K562 (cell line): ENCODE results near the gene BMP8B.

Source experiments
- CBX5 ChIP-seq: IDR thresholded peaks from 2 replicates; pipeline ENCODE4 v1.6.1; 2014; ENCODE audit warnings: low read depth, borderline replicate concordance
- MAFF ChIP-seq: IDR thresholded peaks from 2 replicates; pipeline ENCODE4 v1.6.1; 2012; ENCODE audit warnings: low read length, improper control_type of control experiment

DNA sequence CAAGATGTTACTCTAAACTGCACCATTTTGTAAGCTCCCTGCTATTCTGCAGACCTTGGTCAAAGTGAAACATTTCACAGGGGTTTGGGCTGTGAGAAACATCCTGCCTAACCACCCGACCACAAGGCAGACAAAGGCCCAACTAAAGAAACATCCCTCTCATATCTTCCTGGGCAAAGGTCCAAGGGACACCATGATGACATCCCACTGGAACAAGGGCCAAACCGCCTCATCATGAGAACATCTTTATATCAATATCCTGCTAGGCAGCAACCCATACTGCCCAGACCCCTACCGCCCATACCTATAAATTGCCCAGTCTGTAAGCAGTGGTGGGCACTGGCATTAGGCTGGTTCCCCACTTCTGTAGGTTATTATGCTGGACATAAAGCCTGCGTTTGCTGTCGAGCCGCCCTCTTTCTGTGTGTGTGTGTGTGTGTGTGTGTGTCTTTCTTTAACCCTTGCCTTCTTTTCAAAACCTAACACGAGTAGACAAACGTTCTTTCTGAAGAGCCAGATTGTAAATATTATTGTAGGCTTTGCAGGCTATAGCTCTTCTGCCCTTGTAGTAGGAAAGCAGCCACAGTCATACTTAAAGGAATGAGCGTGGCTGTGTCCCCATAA is 51.0 kb downstream of the BMP8B start:
- TF ChIP-seq MAFF (no peak), CBX5 (no peak)
